H9 (cell line): ENCODE results near the gene TFEB. TPM values are rescaled to one million over a fixed set of nuclear protein-coding genes. Genes with fewer than 3 reads are reported as not detected.

Source experiments
- DNase-seq: peaks from one replicate; pipeline ENCODE4 v3.0.0-alpha.2; 2017
- H2AFZ ChIP-seq: one replicate; pipeline ENCODE4 v1.6.1; 2013; ENCODE audit warnings: mild to moderate bottlenecking, low read length, control low read depth, moderate library complexity
- H2AK5ac ChIP-seq: 2 replicates; pipeline ENCODE4 v1.6.1; 2013; ENCODE audit warnings: low read length, control low read depth, mixed read lengths; ENCODE audit not compliant: insufficient read length
- H2BK120ac ChIP-seq: one replicate; pipeline ENCODE4 v1.6.1; 2013; ENCODE audit warnings: low read depth, mild to moderate bottlenecking, low read length, control low read depth, inconsistent platforms; ENCODE audit not compliant: poor library complexity, severe bottlenecking
- H2BK12ac ChIP-seq: 2 replicates; pipeline ENCODE4 v1.6.1; 2013; ENCODE audit warnings: low read length, control low read depth, mixed read lengths, low read depth; ENCODE audit not compliant: insufficient read length
- H2BK15ac ChIP-seq: 2 replicates; pipeline ENCODE4 v1.6.1; 2013; ENCODE audit warnings: low read depth, low read length, control low read depth
- H2BK20ac ChIP-seq: one replicate; pipeline ENCODE4 v1.6.1; 2013; ENCODE audit warnings: low read depth, mild to moderate bottlenecking, low read length, control low read depth, inconsistent platforms; ENCODE audit not compliant: poor library complexity, severe bottlenecking
- H2BK5ac ChIP-seq: 2 replicates; pipeline ENCODE4 v1.6.1; 2013; ENCODE audit warnings: low read length, control low read depth, mixed read lengths; ENCODE audit not compliant: insufficient read length
- H3K14ac ChIP-seq: 2 replicates; pipeline ENCODE4 v1.6.1; 2013; ENCODE audit warnings: low read length, control low read depth; ENCODE audit not compliant: insufficient read depth
- H3K18ac ChIP-seq: 2 replicates; pipeline ENCODE4 v1.6.1; 2013; ENCODE audit warnings: low read depth, mild to moderate bottlenecking, mixed read lengths, low read length, control low read depth; ENCODE audit not compliant: insufficient read length
- H3K23ac ChIP-seq: 2 replicates; pipeline ENCODE4 v1.6.1; 2013; ENCODE audit warnings: low read length, control low read depth, mixed read lengths, low read depth; ENCODE audit not compliant: insufficient read length
- H3K23me2 ChIP-seq: 2 replicates; pipeline ENCODE4 v1.6.1; 2013; ENCODE audit warnings: low read depth, mild to moderate bottlenecking, mixed read lengths, low read length, control low read depth; ENCODE audit not compliant: insufficient read length, poor library complexity, severe bottlenecking
- H3K27ac ChIP-seq: 2 replicates; pipeline ENCODE4 v1.5.1; 2013; ENCODE audit warnings: low read length, control low read depth, mixed read lengths, low read depth; ENCODE audit not compliant: insufficient read length
- H3K27me3 ChIP-seq: 2 replicates; pipeline ENCODE4 v1.6.1; 2013; ENCODE audit warnings: low read length, control low read depth, inconsistent platforms; ENCODE audit not compliant: insufficient read depth
- H3K4ac ChIP-seq: 2 replicates; pipeline ENCODE4 v1.6.1; 2013; ENCODE audit warnings: low read depth, mild to moderate bottlenecking, control low read depth, inconsistent platforms, low read length, moderate library complexity
- H3K4me1 ChIP-seq: 2 replicates; pipeline ENCODE4 v1.6.1; 2013; ENCODE audit warnings: low read length, control low read depth, inconsistent platforms; ENCODE audit not compliant: insufficient read depth
- H3K4me2 ChIP-seq: 2 replicates; pipeline ENCODE4 v1.6.1; 2013; ENCODE audit warnings: low read length, control low read depth, mixed read lengths; ENCODE audit not compliant: insufficient read length, insufficient read depth
- H3K56ac ChIP-seq: 2 replicates; pipeline ENCODE4 v1.6.1; 2013; ENCODE audit warnings: low read depth, mild to moderate bottlenecking, mixed read lengths, low read length, control low read depth; ENCODE audit not compliant: insufficient read length
- H3K79me1 ChIP-seq: 2 replicates; pipeline ENCODE4 v1.6.1; 2013; ENCODE audit warnings: low read depth, mild to moderate bottlenecking, moderate library complexity, low read length, control low read depth, inconsistent platforms; ENCODE audit not compliant: insufficient read depth, poor library complexity, severe bottlenecking
- H3K79me2 ChIP-seq: 2 replicates; pipeline ENCODE4 v1.6.1; 2013; ENCODE audit warnings: low read length, control low read depth, inconsistent platforms; ENCODE audit not compliant: insufficient read depth
- H3K9ac ChIP-seq: 2 replicates; pipeline ENCODE4 v1.6.1; 2013; ENCODE audit warnings: low read length, control low read depth, mixed read lengths; ENCODE audit not compliant: insufficient read length; ENCODE audit errors: extremely low read depth
- H3K9me3 ChIP-seq: one replicate; pipeline ENCODE4 v1.6.1; 2013; ENCODE audit warnings: low read depth, low read length, inconsistent platforms; ENCODE audit not compliant: control insufficient read depth
- H3T11ph ChIP-seq: one replicate; pipeline ENCODE4 v1.6.1; 2013; ENCODE audit warnings: mild to moderate bottlenecking, low read length, control low read depth, inconsistent platforms
- H4K20me1 ChIP-seq: one replicate; pipeline ENCODE4 v1.6.1; 2013; ENCODE audit not compliant: control insufficient read depth, insufficient read length, insufficient read depth
- H4K5ac ChIP-seq: 2 replicates; pipeline ENCODE4 v1.6.1; 2013; ENCODE audit warnings: low read depth, mild to moderate bottlenecking, mixed read lengths, low read length, control low read depth; ENCODE audit not compliant: insufficient read length
- H4K8ac ChIP-seq: replicated peaks from 2 replicates; pipeline ENCODE4 v1.6.1; 2013; ENCODE audit warnings: low read length, control low read depth, mixed read lengths, low read depth; ENCODE audit not compliant: insufficient read length
- H4K91ac ChIP-seq: 2 replicates; pipeline ENCODE4 v1.6.1; 2013; ENCODE audit warnings: low read depth, mild to moderate bottlenecking, moderate library complexity, mixed read lengths, low read length, control low read depth; ENCODE audit not compliant: insufficient read length
- H3K27ac Mint-ChIP-seq, 3 experiments: 2 replicates in 2 of 3; 3 replicates in 1 of 3; pipeline ENCODE4 v1.8.0; 2020 to 2021; ENCODE audit warnings: mixed read lengths in 3 of 3, mild to moderate bottlenecking in 1 of 3, moderate library complexity in 1 of 3
- H3K27me3 Mint-ChIP-seq: 2 replicates; pipeline ENCODE4 v1.8.0; 2021; ENCODE audit warnings: low read depth, mild to moderate bottlenecking, moderate library complexity, mixed read lengths
- H3K36me3 Mint-ChIP-seq, 3 experiments: 2 replicates in 2 of 3; 3 replicates in 1 of 3; pipeline ENCODE4 v1.8.0; 2020 to 2021; ENCODE audit warnings: low read depth in 3 of 3, mixed read lengths in 3 of 3; ENCODE audit not compliant: insufficient read depth in 1 of 3
- H3K4me1 Mint-ChIP-seq, 2 experiments: 2 replicates each; pipeline ENCODE4 v1.8.0; 2020; ENCODE audit warnings: mixed read lengths in 2 of 2
- H3K4me3 Mint-ChIP-seq, 2 experiments: 2 replicates in 1 of 2; 3 replicates in 1 of 2; pipeline ENCODE4 v1.8.0; 2020 to 2021; ENCODE audit warnings: mild to moderate bottlenecking in 2 of 2, mixed read lengths in 2 of 2, moderate library complexity in 1 of 2
- H3K9me3 Mint-ChIP-seq, 2 experiments: 2 replicates in 1 of 2; 3 replicates in 1 of 2; pipeline ENCODE4 v1.8.0; 2020; ENCODE audit warnings: mild to moderate bottlenecking in 2 of 2, mixed read lengths in 2 of 2, moderate library complexity in 1 of 2
- CTCF ChIP-seq: fragments of 200-600 bp; sonication (generic); conservative IDR thresholded peaks from 3 replicates; pipeline ENCODE4 v1.8.0; 2021; ENCODE audit warnings: antibody characterized with exemption, mild to moderate bottlenecking
- WGBS: extraction: QIAGEN DNeasy Blood & Tissue Kit; methylation state at CpG from one replicate; pipeline ENCODE4 v1.1.7; 2013; ENCODE audit warnings: missing lambda C conversion rate, low lambda C conversion rate, mixed read lengths; ENCODE audit not compliant: insufficient read length; ENCODE audit errors: extremely low coverage; 5-methylcytosine and 5-hydroxymethylcytosine counted together
- total RNA-seq: library from RNA; stranded (reverse); gene quantifications from 2 replicates; pipeline ENCODE4 v1.2.1, GENCODE V29; 2021

The TFEB gene
- total RNA-seq, 1 experiment from 2014 or later = 1.2 TPM

- Histone ChIP-seq H2BK20ac (no peak overlapping the region), H3K56ac (no peak overlapping the region), H4K91ac (no peak overlapping the region), H3K14ac (no peak overlapping the region), H3K4me2 (no peak overlapping the region), H3T11ph (no peak overlapping the region), H2BK120ac (no peak overlapping the region), H3K79me1 (no peaks in the 10 kb centered on the region), H4K8ac (no peak overlapping the region), H3K4ac (no peak overlapping the region), H2AFZ (no peak overlapping the region), H2BK15ac (no peak overlapping the region), H2BK12ac (no peak overlapping the region), H4K5ac (no peak overlapping the region), H3K23ac (no peak overlapping the region), H2BK5ac (no peak overlapping the region), H4K20me1 (no peaks in the 10 kb centered on the region), H3K23me2 (no peaks in the 10 kb centered on the region), H3K27me3 (no peaks in the 10 kb centered on the region), H3K9ac (no peak overlapping the region), H3K79me2 (no peaks in the 10 kb centered on the region), H3K9me3 (no peaks in the 10 kb centered on the region), H3K18ac (no peak overlapping the region), H3K4me1 (peaks cover 5% of the 10 kb centered on the region; the same call in 1 of the 2 replicates), H3K27ac (no peak overlapping the region), H2AK5ac (no peak overlapping the region)
- Mint-ChIP-seq H3K27me3 (no peaks in the 10 kb centered on the region; the same call in 1 of the 2 replicates), H3K4me3 (no peak overlapping the region), H3K36me3 (peaks cover 27 to 59% (median 33%) of the 10 kb centered on the region in 3 experiments; a peak in 6 of 7 replicates), H3K27ac (no peak overlapping the region), H3K9me3 (no peaks in the 10 kb centered on the region), H3K4me1 (peaks cover 19 to 24% of the 10 kb centered on the region in 2 experiments)
- DNase-seq = no peak
- no peak for TF ChIP-seq CTCF
- no CpG with 5 or more reads among the region's 5 CpGs for WGBS
These were observed 86.5 kb downstream of the TFEB start for GRCh38 chr6:41648921-41649320.
